ENCODE measurements around the gene CPNE7.

Gene CPNE7

GRCh38 chr16:89605186-89605970 is 29.8 kb downstream of the CPNE7 start:
- DNase-seq (ENCODE audit: low read depth) = no peak

GRCh38 chr16:89606006-89606405 is 30.4 kb downstream of the CPNE7 start:
- DNase-seq (ENCODE audit: low read depth) = no peak

GRCh38 chr16:89607453-89607852 is 31.9 kb downstream of the CPNE7 start:
- no peak for DNase-seq (ENCODE audit: low read depth)

- no peak for DNase-seq (ENCODE audit: low read depth)
Observed at GRCh38 chr16:89607937-89608740, 32.6 kb downstream of the CPNE7 start.

GRCh38 chr16:89610108-89610453 is 34.5 kb downstream of the CPNE7 start:
- no peak for DNase-seq (ENCODE audit: low read depth)

- DNase-seq (ENCODE audit: low read depth) = no peak
Observed at GRCh38 chr16:89612415-89613166, 37.0 kb downstream of the CPNE7 start.

GRCh38 chr16:89613231-89613953 is 37.8 kb downstream of the CPNE7 start, which contains the start of gene DPEP1:
TSS of gene DPEP1 (plus strand) at chr16:89613642. CDS start at chr16:89630411, 16,769 bp downstream.
- DNase-seq (ENCODE audit: low read depth) = no peak

GRCh38 chr16:89613954-89614459 is 38.4 kb downstream of the CPNE7 start:
- no peak for DNase-seq (ENCODE audit: low read depth)

- DNase-seq (ENCODE audit: low read depth) = no peak
Observed at GRCh38 chr16:89615176-89615575, 39.6 kb downstream of the CPNE7 start.

- DNase-seq (ENCODE audit: low read depth) = no peak
Observed at GRCh38 chr16:89615596-89616090, 40.1 kb downstream of the CPNE7 start.

GRCh38 chr16:89616623-89617022 is 41.1 kb downstream of the CPNE7 start:
- no peak for DNase-seq (ENCODE audit: low read depth)

GRCh38 chr16:89617036-89617435 is 41.5 kb downstream of the CPNE7 start:
- DNase-seq (ENCODE audit: low read depth) = no peak

GRCh38 chr16:89618109-89618998 is 42.8 kb downstream of the CPNE7 start:
- no peak for DNase-seq (ENCODE audit: low read depth)

GRCh38 chr16:89619840-89620239 is 44.3 kb downstream of the CPNE7 start:
- no peak for DNase-seq (ENCODE audit: low read depth)

GRCh38 chr16:89620406-89620841 is 44.9 kb downstream of the CPNE7 start:
- DNase-seq (ENCODE audit: low read depth) = no peak

GRCh38 chr16:89621136-89621697 is 45.7 kb downstream of the CPNE7 start:
- no peak for DNase-seq (ENCODE audit: low read depth)

- no peak for DNase-seq (ENCODE audit: low read depth)
Observed at GRCh38 chr16:89621698-89622409, 46.3 kb downstream of the CPNE7 start.

- no peak for DNase-seq (ENCODE audit: low read depth)
Observed at GRCh38 chr16:89623511-89624261, 48.1 kb downstream of the CPNE7 start.
